ENCODE results near the gene UNC5C.

GRCh38 chr4:95289028-95289634, 259.6 kb downstream of the UNC5C start:
- TF ChIP-seq CTCF (optimal IDR thresholded peaks at IDR 0.05 in 1 of 3, IDR thresholded peaks at IDR 0.05 in 1 of 3, conservative IDR thresholded peaks at IDR 0.05 in 1 of 3; ENCODE audit: extremely low read depth in 1 of 3, insufficient read depth in 2 of 3, low read length in 3 of 3) (no peak), EZH2 (IDR thresholded peaks at IDR 0.05; ENCODE audit: low read length) (no peak)

Data from keratinocyte (primary cell).